Measurements from ENCODE around the gene SNAPC3.

GRCh38 chr9:15501179-15501578, 78.5 kb downstream of the SNAPC3 start:
- TF ChIP-seq, protein P1, sequence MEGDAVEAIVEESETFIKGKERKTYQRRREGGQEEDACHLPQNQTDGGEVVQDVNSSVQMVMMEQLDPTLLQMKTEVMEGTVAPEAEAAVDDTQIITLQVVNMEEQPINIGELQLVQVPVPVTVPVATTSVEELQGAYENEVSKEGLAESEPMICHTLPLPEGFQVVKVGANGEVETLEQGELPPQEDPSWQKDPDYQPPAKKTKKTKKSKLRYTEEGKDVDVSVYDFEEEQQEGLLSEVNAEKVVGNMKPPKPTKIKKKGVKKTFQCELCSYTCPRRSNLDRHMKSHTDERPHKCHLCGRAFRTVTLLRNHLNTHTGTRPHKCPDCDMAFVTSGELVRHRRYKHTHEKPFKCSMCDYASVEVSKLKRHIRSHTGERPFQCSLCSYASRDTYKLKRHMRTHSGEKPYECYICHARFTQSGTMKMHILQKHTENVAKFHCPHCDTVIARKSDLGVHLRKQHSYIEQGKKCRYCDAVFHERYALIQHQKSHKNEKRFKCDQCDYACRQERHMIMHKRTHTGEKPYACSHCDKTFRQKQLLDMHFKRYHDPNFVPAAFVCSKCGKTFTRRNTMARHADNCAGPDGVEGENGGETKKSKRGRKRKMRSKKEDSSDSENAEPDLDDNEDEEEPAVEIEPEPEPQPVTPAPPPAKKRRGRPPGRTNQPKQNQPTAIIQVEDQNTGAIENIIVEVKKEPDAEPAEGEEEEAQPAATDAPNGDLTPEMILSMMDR (IDR thresholded peaks at IDR 0.05; ENCODE audit: low read length) = no peak
- no peak for TF ChIP-seq EZH2 (optimal IDR thresholded peaks at IDR 0.05; ENCODE audit: low read depth, low read length)
- TF ChIP-seq EZH2phosphoT487 (IDR thresholded peaks at IDR 0.05; ENCODE audit: low read length) = no peak
